HepG2 (cell line): ENCODE results near the gene CTRL. TPM values are rescaled to one million over a fixed set of nuclear protein-coding genes. Genes with fewer than 3 reads are reported as not detected.

Experiments
- ATF1 ChIP-seq: IDR thresholded peaks from 2 replicates; pipeline ENCODE4 v1.6.1; 2016; ENCODE audit warnings: mild to moderate bottlenecking, control low read depth
- FOSL1 ChIP-seq: sonication (generic); formaldehyde crosslinking; IDR thresholded peaks from 2 replicates; pipeline ENCODE4 v1.9.0; 2021; ENCODE audit warnings: missing genetic modification reagents, borderline replicate concordance
- GZF1 ChIP-seq: sonication (generic); formaldehyde crosslinking; IDR thresholded peaks from 2 replicates; pipeline ENCODE4 v1.5.1; 2020; ENCODE audit warnings: mild to moderate bottlenecking, missing genetic modification reagents
- SKI ChIP-seq: fragments of 450-650 bp; IDR thresholded peaks from one replicate; pipeline ENCODE4 v1.6.1; 2018; ENCODE audit warnings: mild to moderate bottlenecking; ENCODE audit not compliant: partially characterized antibody
- ZBTB8A ChIP-seq: sonication (generic); formaldehyde crosslinking; IDR thresholded peaks from 2 replicates; pipeline ENCODE4 v1.4.0; 2020; ENCODE audit warnings: mild to moderate bottlenecking, low read depth, missing genetic modification reagents, borderline replicate concordance
- ZC3H13 ChIP-seq: sonication (generic); formaldehyde crosslinking; IDR thresholded peaks from 2 replicates; pipeline ENCODE4 v1.8.1; 2023; ENCODE audit warnings: mild to moderate bottlenecking, missing genetic modification reagents, moderate library complexity
- ZKSCAN1 ChIP-seq: fragments of 150-350 bp; IDR thresholded peaks from 2 replicates; pipeline ENCODE4 v1.6.1; 2014; ENCODE audit warnings: low read length
- ZNF121 ChIP-seq: sonication (generic); formaldehyde crosslinking; IDR thresholded peaks from 2 replicates; pipeline ENCODE4 v1.5.0; 2020; ENCODE audit warnings: mild to moderate bottlenecking, missing genetic modification reagents
- ZNF672 ChIP-seq: sonication (generic); formaldehyde crosslinking; IDR thresholded peaks from 2 replicates; pipeline ENCODE4 v1.8.1; 2022; ENCODE audit warnings: missing genetic modification reagents
- ZNF878 ChIP-seq: sonication (generic); formaldehyde crosslinking; IDR thresholded peaks from 2 replicates; pipeline ENCODE4 v1.8.1; 2023; ENCODE audit warnings: mild to moderate bottlenecking, missing genetic modification reagents, moderate library complexity
- polyA plus RNA-seq, 8 experiments: library from polyadenylated mRNA; depleted of rRNA in 3 of 8; stranded (reverse) in 7 of 8; unstranded in 1 of 8; fragments of >200 nt; fragmentation: Illumina TruSeq in 4 of 8; extraction: Trizol in 4 of 8; gene quantifications; 2 replicates each; pipeline versions ENCODE4 v1.2.1 to v1.2.3, GENCODE V29; 2011 to 2016; ENCODE audit warnings: low read depth in 4 of 8, missing spikeins in 1 of 8, mixed read lengths in 1 of 8; ENCODE audit not compliant: insufficient read depth in 1 of 8
- total RNA-seq, 5 experiments: library from RNA; depleted of rRNA; stranded (reverse); fragments of >200 nt; fragmentation: Illumina TruSeq; extraction: Trizol; gene quantifications; 2 replicates each; pipeline ENCODE4 v1.2.3, GENCODE V29; 2016; ENCODE audit warnings: low read depth in 1 of 5
- TF ChIP-seq, protein P1 (sequence below): sonication (generic); formaldehyde crosslinking; IDR thresholded peaks from 2 replicates; pipeline ENCODE4 v1.5.1; 2020; ENCODE audit warnings: mild to moderate bottlenecking, missing genetic modification reagents, borderline replicate concordance
- TF ChIP-seq, protein P2 (sequence below): sonication (generic); formaldehyde crosslinking; IDR thresholded peaks from 2 replicates; pipeline ENCODE4 v1.9.0; 2021; ENCODE audit warnings: mild to moderate bottlenecking, missing genetic modification reagents
- TF ChIP-seq, protein P3 (sequence below): sonication (generic); formaldehyde crosslinking; IDR thresholded peaks from 2 replicates; pipeline ENCODE4 v1.4.0; 2020; ENCODE audit warnings: mild to moderate bottlenecking, missing genetic modification reagents
- TF ChIP-seq, protein P4 (sequence below): sonication (generic); formaldehyde crosslinking; IDR thresholded peaks from 2 replicates; pipeline ENCODE4 v1.8.1; 2022; ENCODE audit warnings: low read depth, mild to moderate bottlenecking, missing genetic modification reagents
- TF ChIP-seq, protein P5 (sequence below): sonication (generic); formaldehyde crosslinking; IDR thresholded peaks from 2 replicates; pipeline ENCODE4 v1.4.0; 2020; ENCODE audit warnings: mild to moderate bottlenecking, low read depth, missing genetic modification reagents

Gene CTRL
- total and polyA plus RNA-seq, 2 of the 13 experiments (the other 11 are each of a cell fraction or from before 2014, with no cell fraction given): 1.9 to 2.7 TPM

DNA sequence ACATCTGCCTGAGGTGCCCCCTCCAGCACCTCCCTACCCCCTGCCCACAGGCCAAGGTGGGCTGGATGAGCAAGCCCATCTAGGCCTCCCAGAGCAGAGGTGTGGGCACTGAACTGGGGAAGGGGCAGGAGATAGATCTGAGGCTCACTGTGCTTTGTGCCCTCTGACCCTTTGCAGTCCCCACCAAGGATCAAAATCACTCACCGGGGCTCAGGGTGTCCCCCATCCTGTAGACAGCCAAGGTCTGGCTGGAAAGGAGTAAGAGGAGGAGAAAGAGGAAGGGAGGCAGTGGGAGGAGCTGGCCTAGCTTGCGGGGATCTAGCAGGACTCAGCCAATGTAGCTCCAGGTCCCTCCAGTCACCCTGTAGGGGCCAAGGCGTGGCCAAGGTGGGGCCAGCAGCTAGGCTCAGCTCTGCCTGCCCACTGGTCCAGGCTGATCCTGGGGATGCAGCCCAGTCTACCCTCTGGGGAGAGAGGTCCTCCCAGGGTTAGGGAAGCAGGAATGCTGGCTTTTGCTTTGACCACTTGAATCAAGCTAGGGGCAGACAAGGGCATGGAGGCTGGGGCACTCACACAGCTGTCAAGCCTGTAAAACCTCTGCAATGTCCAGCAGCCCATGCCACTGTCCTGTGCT, 35.0 kb upstream of the CTRL start (continued):
- TF ChIP-seq, protein P1, sequence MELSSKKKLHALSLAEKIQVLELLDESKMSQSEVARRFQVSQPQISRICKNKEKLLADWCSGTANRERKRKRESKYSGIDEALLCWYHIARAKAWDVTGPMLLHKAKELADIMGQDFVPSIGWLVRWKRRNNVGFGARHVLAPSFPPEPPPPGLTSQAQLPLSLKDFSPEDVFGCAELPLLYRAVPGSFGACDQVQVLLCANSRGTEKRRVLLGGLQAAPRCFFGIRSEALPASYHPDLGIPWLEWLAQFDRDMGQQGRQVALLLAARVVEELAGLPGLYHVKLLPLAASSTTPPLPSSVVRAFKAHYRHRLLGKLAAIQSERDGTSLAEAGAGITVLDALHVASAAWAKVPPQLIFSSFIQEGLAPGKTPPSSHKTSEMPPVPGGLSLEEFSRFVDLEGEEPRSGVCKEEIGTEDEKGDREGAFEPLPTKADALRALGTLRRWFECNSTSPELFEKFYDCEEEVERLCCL (CRISPR knock-in tag): peak; percentile 67; the same call in 1 of the 2 replicates
- no peak for TF ChIP-seq ATF1 (CRISPR knock-in tag)
- TF ChIP-seq ZKSCAN1: no peak
- TF ChIP-seq, protein P2, sequence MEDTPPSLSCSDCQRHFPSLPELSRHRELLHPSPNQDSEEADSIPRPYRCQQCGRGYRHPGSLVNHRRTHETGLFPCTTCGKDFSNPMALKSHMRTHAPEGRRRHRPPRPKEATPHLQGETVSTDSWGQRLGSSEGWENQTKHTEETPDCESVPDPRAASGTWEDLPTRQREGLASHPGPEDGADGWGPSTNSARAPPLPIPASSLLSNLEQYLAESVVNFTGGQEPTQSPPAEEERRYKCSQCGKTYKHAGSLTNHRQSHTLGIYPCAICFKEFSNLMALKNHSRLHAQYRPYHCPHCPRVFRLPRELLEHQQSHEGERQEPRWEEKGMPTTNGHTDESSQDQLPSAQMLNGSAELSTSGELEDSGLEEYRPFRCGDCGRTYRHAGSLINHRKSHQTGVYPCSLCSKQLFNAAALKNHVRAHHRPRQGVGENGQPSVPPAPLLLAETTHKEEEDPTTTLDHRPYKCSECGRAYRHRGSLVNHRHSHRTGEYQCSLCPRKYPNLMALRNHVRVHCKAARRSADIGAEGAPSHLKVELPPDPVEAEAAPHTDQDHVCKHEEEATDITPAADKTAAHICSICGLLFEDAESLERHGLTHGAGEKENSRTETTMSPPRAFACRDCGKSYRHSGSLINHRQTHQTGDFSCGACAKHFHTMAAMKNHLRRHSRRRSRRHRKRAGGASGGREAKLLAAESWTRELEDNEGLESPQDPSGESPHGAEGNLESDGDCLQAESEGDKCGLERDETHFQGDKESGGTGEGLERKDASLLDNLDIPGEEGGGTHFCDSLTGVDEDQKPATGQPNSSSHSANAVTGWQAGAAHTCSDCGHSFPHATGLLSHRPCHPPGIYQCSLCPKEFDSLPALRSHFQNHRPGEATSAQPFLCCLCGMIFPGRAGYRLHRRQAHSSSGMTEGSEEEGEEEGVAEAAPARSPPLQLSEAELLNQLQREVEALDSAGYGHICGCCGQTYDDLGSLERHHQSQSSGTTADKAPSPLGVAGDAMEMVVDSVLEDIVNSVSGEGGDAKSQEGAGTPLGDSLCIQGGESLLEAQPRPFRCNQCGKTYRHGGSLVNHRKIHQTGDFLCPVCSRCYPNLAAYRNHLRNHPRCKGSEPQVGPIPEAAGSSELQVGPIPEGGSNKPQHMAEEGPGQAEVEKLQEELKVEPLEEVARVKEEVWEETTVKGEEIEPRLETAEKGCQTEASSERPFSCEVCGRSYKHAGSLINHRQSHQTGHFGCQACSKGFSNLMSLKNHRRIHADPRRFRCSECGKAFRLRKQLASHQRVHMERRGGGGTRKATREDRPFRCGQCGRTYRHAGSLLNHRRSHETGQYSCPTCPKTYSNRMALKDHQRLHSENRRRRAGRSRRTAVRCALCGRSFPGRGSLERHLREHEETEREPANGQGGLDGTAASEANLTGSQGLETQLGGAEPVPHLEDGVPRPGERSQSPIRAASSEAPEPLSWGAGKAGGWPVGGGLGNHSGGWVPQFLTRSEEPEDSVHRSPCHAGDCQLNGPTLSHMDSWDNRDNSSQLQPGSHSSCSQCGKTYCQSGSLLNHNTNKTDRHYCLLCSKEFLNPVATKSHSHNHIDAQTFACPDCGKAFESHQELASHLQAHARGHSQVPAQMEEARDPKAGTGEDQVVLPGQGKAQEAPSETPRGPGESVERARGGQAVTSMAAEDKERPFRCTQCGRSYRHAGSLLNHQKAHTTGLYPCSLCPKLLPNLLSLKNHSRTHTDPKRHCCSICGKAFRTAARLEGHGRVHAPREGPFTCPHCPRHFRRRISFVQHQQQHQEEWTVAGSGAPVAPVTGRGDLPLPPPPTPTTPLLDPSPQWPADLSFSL (CRISPR knock-in tag): no peak
- no peak for TF ChIP-seq SKI
- TF ChIP-seq, protein P3, sequence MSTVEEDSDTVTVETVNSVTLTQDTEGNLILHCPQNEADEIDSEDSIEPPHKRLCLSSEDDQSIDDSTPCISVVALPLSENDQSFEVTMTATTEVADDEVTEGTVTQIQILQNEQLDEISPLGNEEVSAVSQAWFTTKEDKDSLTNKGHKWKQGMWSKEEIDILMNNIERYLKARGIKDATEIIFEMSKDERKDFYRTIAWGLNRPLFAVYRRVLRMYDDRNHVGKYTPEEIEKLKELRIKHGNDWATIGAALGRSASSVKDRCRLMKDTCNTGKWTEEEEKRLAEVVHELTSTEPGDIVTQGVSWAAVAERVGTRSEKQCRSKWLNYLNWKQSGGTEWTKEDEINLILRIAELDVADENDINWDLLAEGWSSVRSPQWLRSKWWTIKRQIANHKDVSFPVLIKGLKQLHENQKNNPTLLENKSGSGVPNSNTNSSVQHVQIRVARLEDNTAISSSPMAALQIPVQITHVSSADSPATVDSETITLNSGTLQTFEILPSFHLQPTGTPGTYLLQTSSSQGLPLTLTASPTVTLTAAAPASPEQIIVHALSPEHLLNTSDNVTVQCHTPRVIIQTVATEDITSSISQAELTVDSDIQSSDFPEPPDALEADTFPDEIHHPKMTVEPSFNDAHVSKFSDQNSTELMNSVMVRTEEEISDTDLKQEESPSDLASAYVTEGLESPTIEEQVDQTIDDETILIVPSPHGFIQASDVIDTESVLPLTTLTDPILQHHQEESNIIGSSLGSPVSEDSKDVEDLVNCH (CRISPR knock-in tag): no peak
- peak; percentile 50; the same call in 1 of the 2 replicates for TF ChIP-seq ZBTB8A (CRISPR knock-in tag)
- no peak for TF ChIP-seq FOSL1
- no peak for TF ChIP-seq ZNF672 (CRISPR knock-in tag)
- TF ChIP-seq, protein P4, sequence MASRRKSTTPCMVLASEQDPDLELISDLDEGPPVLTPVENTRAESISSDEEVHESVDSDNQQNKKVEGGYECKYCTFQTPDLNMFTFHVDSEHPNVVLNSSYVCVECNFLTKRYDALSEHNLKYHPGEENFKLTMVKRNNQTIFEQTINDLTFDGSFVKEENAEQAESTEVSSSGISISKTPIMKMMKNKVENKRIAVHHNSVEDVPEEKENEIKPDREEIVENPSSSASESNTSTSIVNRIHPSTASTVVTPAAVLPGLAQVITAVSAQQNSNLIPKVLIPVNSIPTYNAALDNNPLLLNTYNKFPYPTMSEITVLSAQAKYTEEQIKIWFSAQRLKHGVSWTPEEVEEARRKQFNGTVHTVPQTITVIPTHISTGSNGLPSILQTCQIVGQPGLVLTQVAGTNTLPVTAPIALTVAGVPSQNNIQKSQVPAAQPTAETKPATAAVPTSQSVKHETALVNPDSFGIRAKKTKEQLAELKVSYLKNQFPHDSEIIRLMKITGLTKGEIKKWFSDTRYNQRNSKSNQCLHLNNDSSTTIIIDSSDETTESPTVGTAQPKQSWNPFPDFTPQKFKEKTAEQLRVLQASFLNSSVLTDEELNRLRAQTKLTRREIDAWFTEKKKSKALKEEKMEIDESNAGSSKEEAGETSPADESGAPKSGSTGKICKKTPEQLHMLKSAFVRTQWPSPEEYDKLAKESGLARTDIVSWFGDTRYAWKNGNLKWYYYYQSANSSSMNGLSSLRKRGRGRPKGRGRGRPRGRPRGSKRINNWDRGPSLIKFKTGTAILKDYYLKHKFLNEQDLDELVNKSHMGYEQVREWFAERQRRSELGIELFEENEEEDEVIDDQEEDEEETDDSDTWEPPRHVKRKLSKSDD (CRISPR knock-in tag): no peak
- TF ChIP-seq ZC3H13 (CRISPR knock-in tag): no peak
- TF ChIP-seq, protein P5, sequence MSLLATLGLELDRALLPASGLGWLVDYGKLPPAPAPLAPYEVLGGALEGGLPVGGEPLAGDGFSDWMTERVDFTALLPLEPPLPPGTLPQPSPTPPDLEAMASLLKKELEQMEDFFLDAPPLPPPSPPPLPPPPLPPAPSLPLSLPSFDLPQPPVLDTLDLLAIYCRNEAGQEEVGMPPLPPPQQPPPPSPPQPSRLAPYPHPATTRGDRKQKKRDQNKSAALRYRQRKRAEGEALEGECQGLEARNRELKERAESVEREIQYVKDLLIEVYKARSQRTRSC (CRISPR knock-in tag): no peak
- no peak for TF ChIP-seq ZNF878
- TF ChIP-seq ZNF121 (CRISPR knock-in tag): no peak
- 0 out of 2 replicates have a peak, but pooled peaks have one; percentile 7 for TF ChIP-seq GZF1 (CRISPR knock-in tag)
